ENCODE measurements around the gene HSDL2. TPM values are rescaled to one million over a fixed set of nuclear protein-coding genes. Genes with fewer than 3 reads are reported as not detected.

HSDL2 gene
- total and polyA plus RNA-seq, 2 experiments from 2014 or later, result 43.8 to 46.4 TPM

- DNase-seq (ENCODE audit: low read depth in 1 of 2, low spot score in 1 of 2), result peak in 1 of 2 donors; percentile 38
- Histone ChIP-seq H3K4me3 (no peak overlapping the region), H3K27ac (no peak overlapping the region)
Observed at GRCh38 chr9:112341730-112342129, 38.2 kb upstream of the HSDL2 start.

GRCh38 chr9:112348257-112349007, 31.5 kb upstream of the HSDL2 start:
- TF ChIP-seq, protein P1, sequence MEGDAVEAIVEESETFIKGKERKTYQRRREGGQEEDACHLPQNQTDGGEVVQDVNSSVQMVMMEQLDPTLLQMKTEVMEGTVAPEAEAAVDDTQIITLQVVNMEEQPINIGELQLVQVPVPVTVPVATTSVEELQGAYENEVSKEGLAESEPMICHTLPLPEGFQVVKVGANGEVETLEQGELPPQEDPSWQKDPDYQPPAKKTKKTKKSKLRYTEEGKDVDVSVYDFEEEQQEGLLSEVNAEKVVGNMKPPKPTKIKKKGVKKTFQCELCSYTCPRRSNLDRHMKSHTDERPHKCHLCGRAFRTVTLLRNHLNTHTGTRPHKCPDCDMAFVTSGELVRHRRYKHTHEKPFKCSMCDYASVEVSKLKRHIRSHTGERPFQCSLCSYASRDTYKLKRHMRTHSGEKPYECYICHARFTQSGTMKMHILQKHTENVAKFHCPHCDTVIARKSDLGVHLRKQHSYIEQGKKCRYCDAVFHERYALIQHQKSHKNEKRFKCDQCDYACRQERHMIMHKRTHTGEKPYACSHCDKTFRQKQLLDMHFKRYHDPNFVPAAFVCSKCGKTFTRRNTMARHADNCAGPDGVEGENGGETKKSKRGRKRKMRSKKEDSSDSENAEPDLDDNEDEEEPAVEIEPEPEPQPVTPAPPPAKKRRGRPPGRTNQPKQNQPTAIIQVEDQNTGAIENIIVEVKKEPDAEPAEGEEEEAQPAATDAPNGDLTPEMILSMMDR (IDR thresholded peaks at IDR 0.05; ENCODE audit: low read depth, low read length), result no peak
- Histone ChIP-seq H3K27me3 (no peaks in the 10 kb centered on the region), H3K4me3 (peak overlapping the region; percentile 18), H3K36me3 (no peaks in the 10 kb centered on the region), H3K27ac (no peak overlapping the region), H3K9me3 (ENCODE audit: low read depth) (no peaks in the 10 kb centered on the region), H3K4me1 (ENCODE audit: low read depth) (no peaks in the 10 kb centered on the region)
- DNase-seq (ENCODE audit: low read depth in 1 of 2, low spot score in 1 of 2), result peak; percentile 57 to 89

More at GRCh38 chr9:112341730-112342129, 38.2 kb upstream of the HSDL2 start:
- Histone ChIP-seq H3K4me1 (ENCODE audit: low read depth) (no peaks in the 10 kb centered on the region), H3K36me3 (no peaks in the 10 kb centered on the region), H3K9me3 (ENCODE audit: low read depth) (no peaks in the 10 kb centered on the region), H3K27me3 (no peaks in the 10 kb centered on the region)
- TF ChIP-seq, protein P1 (IDR thresholded peaks at IDR 0.05; ENCODE audit: low read depth, low read length), result no peak

DNA sequence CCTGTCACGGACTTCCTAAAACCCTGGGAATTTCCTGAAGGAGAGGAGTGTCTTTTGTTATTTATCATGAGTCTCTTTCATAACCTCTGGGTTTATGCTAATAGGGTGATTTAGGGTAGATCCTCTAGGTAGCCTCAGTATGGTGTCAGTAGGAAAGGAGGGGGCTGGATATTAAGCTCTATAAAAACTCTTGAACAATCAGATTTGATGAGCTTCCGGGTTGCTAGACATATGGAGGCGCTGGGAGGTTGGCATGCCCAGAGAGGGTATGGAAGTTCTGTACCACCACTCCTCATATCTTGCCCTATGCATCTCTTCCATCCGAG, 30.9 kb upstream of the HSDL2 start:
- no peaks in the 10 kb centered on the region for H3K36me3 ChIP-seq
- no peaks in the 10 kb centered on the region for H3K9me3 ChIP-seq (ENCODE audit: low read depth)
- TF ChIP-seq, protein P1 (IDR thresholded peaks at IDR 0.05; ENCODE audit: low read depth, low read length), result no peak
- H3K27me3 ChIP-seq, result no peaks in the 10 kb centered on the region
- no peak for DNase-seq (ENCODE audit: low read depth in 1 of 2, low spot score in 1 of 2)
- no peak overlapping the region for H3K27ac ChIP-seq
- H3K4me3 ChIP-seq, result no peak overlapping the region
- no peaks in the 10 kb centered on the region for H3K4me1 ChIP-seq (ENCODE audit: low read depth)

DNA sequence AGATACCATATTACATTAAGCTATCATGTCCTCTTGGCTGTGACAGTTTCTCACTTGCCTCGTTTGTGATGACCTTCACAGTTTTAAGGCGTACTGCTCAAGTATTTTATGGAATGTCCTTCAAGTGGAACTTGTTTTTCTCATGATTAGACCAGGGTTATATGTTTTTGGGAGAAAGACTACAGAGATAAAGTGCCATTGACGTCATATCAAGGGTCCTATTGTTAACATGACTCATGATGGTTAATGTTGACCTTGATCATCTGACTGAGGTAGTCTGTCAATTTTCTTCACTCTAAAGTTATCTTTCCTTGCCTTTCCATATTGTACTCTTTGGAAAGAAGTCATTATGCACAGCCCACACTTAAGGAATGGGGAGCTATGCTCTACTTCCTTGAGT, 28.7 kb upstream of the HSDL2 start:
- no peak for DNase-seq (ENCODE audit: low read depth in 1 of 2, low spot score in 1 of 2)
- H3K4me1 ChIP-seq (ENCODE audit: low read depth), result no peaks in the 10 kb centered on the region
- no peaks in the 10 kb centered on the region for H3K9me3 ChIP-seq (ENCODE audit: low read depth)
- no peaks in the 10 kb centered on the region for H3K36me3 ChIP-seq
- H3K4me3 ChIP-seq, result no peak overlapping the region
- H3K27ac ChIP-seq, result no peak overlapping the region
- TF ChIP-seq, protein P1 (IDR thresholded peaks at IDR 0.05; ENCODE audit: low read depth, low read length), result no peak
- no peaks in the 10 kb centered on the region for H3K27me3 ChIP-seq

GRCh38 chr9:112352209-112352608, 27.7 kb upstream of the HSDL2 start:
- Histone ChIP-seq H3K9me3 (ENCODE audit: low read depth) (no peaks in the 10 kb centered on the region), H3K27ac (no peak overlapping the region), H3K4me3 (no peak overlapping the region), H3K36me3 (no peaks in the 10 kb centered on the region), H3K4me1 (ENCODE audit: low read depth) (no peaks in the 10 kb centered on the region), H3K27me3 (no peaks in the 10 kb centered on the region)
- no peak for DNase-seq (ENCODE audit: low read depth in 1 of 2, low spot score in 1 of 2)
- TF ChIP-seq, protein P1 (IDR thresholded peaks at IDR 0.05; ENCODE audit: low read depth, low read length), result no peak
